Measurements from ENCODE around the gene SIGLEC1. TPM values are rescaled to one million over a fixed set of nuclear protein-coding genes. Genes with fewer than 3 reads are reported as not detected.

The SIGLEC1 gene
- total and polyA plus RNA-seq, 2 experiments from 2014 or later = not detected

GRCh38 chr20:3754276-3754630 lies 41.9 kb upstream of the SIGLEC1 start:
- no peak overlapping the region for H2AFZ ChIP-seq
- H3K79me2 ChIP-seq (replicated peaks; ENCODE audit: insufficient read depth) = no peaks in the 10 kb centered on the region
- H3K9me2 ChIP-seq (ENCODE audit: insufficient read depth) = no peaks in the 10 kb centered on the region
- peaks cover 15% of the 10 kb centered on the region for H3K36me3 Mint-ChIP-seq (ENCODE audit: low read depth)
- peaks cover 14% of the 10 kb centered on the region for H3F3A ChIP-seq (replicated peaks; ENCODE audit: low read depth)
- H3K4me2 ChIP-seq = no peak overlapping the region
- H3K9me3 Mint-ChIP-seq = peaks cover 4% of the 10 kb centered on the region; the same call in 1 of the 3 replicates
- TF ChIP-seq JUNB (IDR thresholded peaks at IDR 0.05; ENCODE audit: unreplicated experiment) (no peak), POLR2AphosphoS5 (IDR thresholded peaks at IDR 0.05; ENCODE audit: low read depth) (no peak), EZH2 (IDR thresholded peaks at IDR 0.05; ENCODE audit: low read depth, unreplicated experiment) (no peak), REST (IDR thresholded peaks at IDR 0.05; ENCODE audit: unreplicated experiment) (no peak), ZNF331 (CRISPR knock-in tag; IDR thresholded peaks at IDR 0.05; ENCODE audit: low read depth) (no peak), STAT1 (IDR thresholded peaks at IDR 0.05; ENCODE audit: unreplicated experiment) (no peak), EZH2phosphoT487 (IDR thresholded peaks at IDR 0.05; ENCODE audit: unreplicated experiment) (no peak), CREB1 (CRISPR knock-in tag; IDR thresholded peaks at IDR 0.05; ENCODE audit: low read depth) (no peak), NANOG (IDR thresholded peaks at IDR 0.05; ENCODE audit: borderline replicate concordance) (no peak), ZNF462 (CRISPR knock-in tag; IDR thresholded peaks at IDR 0.05) (no peak), ZNF114 (CRISPR knock-in tag; IDR thresholded peaks at IDR 0.05) (no peak), CTCF (conservative IDR thresholded peaks at IDR 0.05; ENCODE audit: low read depth in 2 of 2) (no peak)
- TF ChIP-seq, protein P1, sequence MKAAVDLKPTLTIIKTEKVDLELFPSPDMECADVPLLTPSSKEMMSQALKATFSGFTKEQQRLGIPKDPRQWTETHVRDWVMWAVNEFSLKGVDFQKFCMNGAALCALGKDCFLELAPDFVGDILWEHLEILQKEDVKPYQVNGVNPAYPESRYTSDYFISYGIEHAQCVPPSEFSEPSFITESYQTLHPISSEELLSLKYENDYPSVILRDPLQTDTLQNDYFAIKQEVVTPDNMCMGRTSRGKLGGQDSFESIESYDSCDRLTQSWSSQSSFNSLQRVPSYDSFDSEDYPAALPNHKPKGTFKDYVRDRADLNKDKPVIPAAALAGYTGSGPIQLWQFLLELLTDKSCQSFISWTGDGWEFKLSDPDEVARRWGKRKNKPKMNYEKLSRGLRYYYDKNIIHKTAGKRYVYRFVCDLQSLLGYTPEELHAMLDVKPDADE (IDR thresholded peaks at IDR 0.05) = no peak
- no peak overlapping the region for H3K27ac Mint-ChIP-seq
- peaks cover 15% of the 10 kb centered on the region for H3K4me1 Mint-ChIP-seq
- no peak overlapping the region for H3K27ac ChIP-seq (ENCODE audit: low read depth)
- H4K20me1 ChIP-seq (replicated peaks; ENCODE audit: insufficient read depth) = peaks cover 17% of the 10 kb centered on the region
- no peak overlapping the region for H3K4me3 ChIP-seq
- peaks cover 7% of the 10 kb centered on the region; the same call in 1 of the 2 replicates for H3K36me3 ChIP-seq (ENCODE audit: insufficient read depth)
- ATAC-seq (no peak), DNase-seq (ENCODE audit: low spot score) (no peak)
- peaks cover 20% of the 10 kb centered on the region for H3K27me3 ChIP-seq (ENCODE audit: insufficient read depth)
- peaks cover 32% of the 10 kb centered on the region for H3K27me3 Mint-ChIP-seq (ENCODE audit: insufficient read depth, low read depth, poor library complexity)
- peaks cover 12% of the 10 kb centered on the region; the same call in 1 of the 2 replicates for H3K4me1 ChIP-seq (ENCODE audit: insufficient read depth)
- no peak overlapping the region for H3K4me3 Mint-ChIP-seq
